ENCODE data around the gene MIOX. TPM values are rescaled to one million over a fixed set of nuclear protein-coding genes. Genes with fewer than 3 reads are reported as not detected.

Gene MIOX
- total and polyA plus RNA-seq, 10 of the 15 experiments (the other 5 are each of a cell fraction or from before 2014, with no cell fraction given), result 0.10 to 0.31 TPM; not detected in 8

- Histone ChIP-seq H3K4me1 (ENCODE audit: control insufficient read depth, insufficient read depth, low read length) (peaks cover 9% of the 10 kb centered on the region), H3K9ac (ENCODE audit: control insufficient read depth, insufficient read depth, low read length) (peak overlapping the region; percentile 97), H3K9me3 (replicated peaks; ENCODE audit: control insufficient read depth, insufficient read depth, low read length) (no peaks in the 10 kb centered on the region), H3K4me3 (peak overlapping the region; percentile 100), H3K27ac (ENCODE audit: control insufficient read depth, insufficient read depth) (no peak overlapping the region; the same call in 1 of the 2 replicates), H3K36me3 (ENCODE audit: control insufficient read depth in 2 of 2, insufficient read depth in 2 of 2, low read length in 1 of 2) (peaks cover 4 to 8% of the 10 kb centered on the region in 2 experiments; a peak in 3 of 4 replicates), H2AFZ (ENCODE audit: control insufficient read depth, low read depth, low read length) (no peak overlapping the region), H3K79me2 (ENCODE audit: control insufficient read depth, insufficient read depth, low read length) (peaks cover 34% of the 10 kb centered on the region), H4K20me1 (ENCODE audit: control insufficient read depth, insufficient read depth) (no peaks in the 10 kb centered on the region), H3K4me2 (ENCODE audit: control insufficient read depth, insufficient read depth) (peak overlapping the region; percentile 92), H3K27me3 (replicated peaks in 1 of 2; ENCODE audit: control insufficient read depth in 2 of 2, insufficient read depth in 2 of 2, low read length in 1 of 2) (no peaks in the 10 kb centered on the region)
- WGBS (ENCODE audit: insufficient coverage, insufficient replicate concordance, low lambda C conversion rate, missing lambda C conversion rate), result 94% methylated on average over 35 of the region's 41 CpGs
- no peak for ATAC-seq
- ChIA-PET CTCF (no interaction called here), RAD21 (ENCODE audit: unreplicated experiment) (no interaction called here), SMC1A (ENCODE audit: uncharacterized antibody, unreplicated experiment) (no interaction called here), POLR2A (interaction anchor here (7.2 kb wide), 1 partner anchor 19 kb away, joined by 84 read pairs; the partner anchor contains the start of gene SCO2)
- DNase-seq (ENCODE audit: low read depth, low spot score), result no peak
- intact Hi-C loops (cut with micrococcal nuclease; ENCODE audit: unreplicated experiment) (no loop called here), in situ Hi-C loops (cut with MboI) (no loop called here)
- 0 out of 2 replicates have a peak, but pooled peaks have one; percentile 4 for TF ChIP-seq POLR2A (IDR thresholded peaks at IDR 0.05; ENCODE audit: low read depth, low read length)
- no peak for TF ChIP-seq PAX8 (IDR thresholded peaks at IDR 0.05)
- no peak for TF ChIP-seq E4F1 (IDR thresholded peaks at IDR 0.05; ENCODE audit: borderline replicate concordance, partially characterized antibody)
- no peak for FAIRE-seq
- BruUV-seq (replicated peaks), result no TSS peak
Measured at GRCh38 chr22:50505776-50506610, 19.3 kb downstream of the MIOX start.
